GM12874 (cell line): ENCODE measurements around the gene MCM8.

Source experiments
- CTCF ChIP-seq: IDR thresholded peaks from 2 replicates; pipeline ENCODE4 v1.5.1; 2011; ENCODE audit warnings: low read depth, mild to moderate bottlenecking, control low read depth, low read length, moderate library complexity; ENCODE audit not compliant: insufficient read depth

The MCM8 gene

GRCh38 chr20:5950271-5951031 is at the start of gene MCM8, which contains the start of gene TRMT6:
MCM8 (plus strand) TSS chr20:5950652; CDS start chr20:5952016, 1,364 bp downstream.
TRMT6 (minus strand) TSS chr20:5950533; CDS start chr20:5950405, 128 bp downstream.
- no peak for TF ChIP-seq CTCF

GRCh38 chr20:5900908-5901307 is 49.5 kb upstream of the MCM8 start:
- TF ChIP-seq CTCF, result no peak

- TF ChIP-seq CTCF, result no peak
Measured at GRCh38 chr20:5908981-5909380, 41.5 kb upstream of the MCM8 start.

- TF ChIP-seq CTCF, result no peak
Measured at GRCh38 chr20:5910186-5910585, 40.3 kb upstream of the MCM8 start.

- no peak for TF ChIP-seq CTCF
Measured at GRCh38 chr20:5913166-5913565, 37.3 kb upstream of the MCM8 start.

DNA sequence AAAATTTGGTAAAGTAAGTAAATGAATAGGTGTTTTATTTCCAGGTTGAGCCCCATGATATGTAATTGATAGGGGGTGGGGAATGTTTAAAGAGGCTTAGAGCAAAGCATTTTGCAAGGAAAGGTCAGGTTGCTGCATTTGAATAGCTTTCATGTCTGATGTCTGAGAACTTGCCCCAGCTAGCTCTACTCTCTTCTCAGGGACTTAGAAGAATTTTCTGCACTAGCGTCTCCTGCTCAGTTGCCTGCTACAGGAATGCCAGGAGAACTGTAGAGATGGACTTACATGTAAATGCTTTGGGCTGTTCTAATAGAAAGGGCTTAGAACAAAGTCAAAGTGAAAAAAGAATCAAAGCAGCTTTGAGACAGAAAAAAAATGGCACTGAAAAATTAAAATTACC is 35.6 kb upstream of the MCM8 start:
- TF ChIP-seq CTCF, result no peak

DNA sequence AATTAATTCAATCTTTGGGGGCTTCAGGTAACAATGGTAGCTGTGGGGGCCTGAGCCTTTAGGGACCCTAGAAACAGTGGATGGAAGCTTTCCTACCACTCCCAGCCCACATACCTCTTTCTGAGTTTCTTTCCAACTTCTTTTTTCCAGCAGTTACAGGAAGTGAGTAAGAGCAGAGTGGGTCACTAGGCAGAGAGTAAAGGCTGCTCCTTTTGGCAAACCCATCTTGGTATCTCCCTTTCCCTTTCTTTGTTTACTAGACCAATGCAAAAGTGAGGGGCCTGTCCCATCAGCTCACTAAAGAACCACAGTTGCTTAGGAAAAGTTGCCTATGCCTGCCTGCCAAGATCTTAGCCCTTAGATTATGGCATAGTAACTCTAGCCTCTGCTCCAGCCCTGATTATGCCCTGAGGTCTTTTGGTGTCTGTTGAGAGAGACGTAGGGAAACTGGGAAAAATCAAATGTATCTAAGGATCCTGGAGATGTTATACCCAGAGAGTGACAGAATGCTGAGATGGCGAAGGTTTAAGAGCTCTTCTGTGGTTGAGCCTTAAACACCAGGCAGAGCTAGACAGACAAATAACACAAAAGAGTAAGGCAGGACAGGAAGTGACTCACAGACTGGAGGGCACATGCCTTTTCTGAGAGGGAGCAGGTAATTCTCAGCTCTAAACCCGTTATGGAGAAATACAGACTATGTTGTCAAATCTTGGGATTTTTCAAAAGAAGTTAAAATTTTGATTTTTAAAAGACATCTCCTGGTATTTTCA is 31.4 kb upstream of the MCM8 start:
- TF ChIP-seq CTCF, result no peak
